HepG2 (cell line): ENCODE results near the gene SSNA1. TPM values are rescaled to one million over a fixed set of nuclear protein-coding genes. Genes with fewer than 3 reads are reported as not detected.

Source experiments
- CENPT ChIP-seq: sonication (generic); formaldehyde crosslinking; IDR thresholded peaks from 2 replicates; pipeline ENCODE4 v1.8.0; 2022; ENCODE audit warnings: low read depth, mild to moderate bottlenecking, moderate library complexity, missing genetic modification reagents
- DR1 ChIP-seq: sonication (generic); formaldehyde crosslinking; IDR thresholded peaks from 2 replicates; pipeline ENCODE4 v1.8.0; 2021; ENCODE audit warnings: mild to moderate bottlenecking, missing genetic modification reagents, inconsistent platforms
- ETS1 ChIP-seq: sonication (generic); formaldehyde crosslinking; IDR thresholded peaks from 2 replicates; pipeline ENCODE4 v1.4.0; 2020; ENCODE audit warnings: missing genetic modification reagents
- NFAT5 ChIP-seq: sonication (generic); formaldehyde crosslinking; IDR thresholded peaks from 2 replicates; pipeline ENCODE4 v1.4.0; 2020; ENCODE audit warnings: missing genetic modification reagents
- PBX2 ChIP-seq: IDR thresholded peaks from 2 replicates; pipeline ENCODE4 v1.6.1; 2016; ENCODE audit warnings: control low read depth
- RFX5 ChIP-seq: IDR thresholded peaks from 2 replicates; pipeline ENCODE4 v1.6.1; 2011; ENCODE audit warnings: low read depth, low read length, improper control_type of control experiment
- SIX4 ChIP-seq: sonication (generic); formaldehyde crosslinking; IDR thresholded peaks from 2 replicates; pipeline ENCODE4 v1.4.0; 2020; ENCODE audit warnings: missing genetic modification reagents
- SMAD3 ChIP-seq: sonication (generic); formaldehyde crosslinking; IDR thresholded peaks from 2 replicates; pipeline ENCODE4 v1.4.0; 2020; ENCODE audit warnings: missing genetic modification reagents
- STAT5B ChIP-seq: sonication (generic); formaldehyde crosslinking; IDR thresholded peaks from 2 replicates; pipeline ENCODE4 v1.4.0; 2020; ENCODE audit warnings: missing genetic modification reagents
- TBX3 ChIP-seq: fragments of 450-650 bp; IDR thresholded peaks from 2 replicates; pipeline ENCODE4 v1.6.1; 2017; ENCODE audit warnings: antibody characterized with exemption, mild to moderate bottlenecking, inconsistent platforms, borderline replicate concordance
- ZNF292 ChIP-seq: sonication (generic); formaldehyde crosslinking; IDR thresholded peaks from 2 replicates; pipeline ENCODE4 v1.8.1; 2022; ENCODE audit warnings: mild to moderate bottlenecking, low read depth, missing genetic modification reagents, borderline replicate concordance
- ZNF619 ChIP-seq: sonication (generic); formaldehyde crosslinking; IDR thresholded peaks from 2 replicates; pipeline ENCODE4 v1.4.0; 2020; ENCODE audit warnings: mild to moderate bottlenecking, missing genetic modification reagents
- polyA plus RNA-seq, 8 experiments: library from polyadenylated mRNA; depleted of rRNA in 3 of 8; stranded (reverse) in 7 of 8; unstranded in 1 of 8; fragments of >200 nt; fragmentation: Illumina TruSeq in 4 of 8; extraction: Trizol in 4 of 8; gene quantifications; 2 replicates each; pipeline versions ENCODE4 v1.2.1 to v1.2.3, GENCODE V29; 2011 to 2016; ENCODE audit warnings: low read depth in 4 of 8, missing spikeins in 1 of 8, mixed read lengths in 1 of 8; ENCODE audit not compliant: insufficient read depth in 1 of 8
- total RNA-seq, 5 experiments: library from RNA; depleted of rRNA; stranded (reverse); fragments of >200 nt; fragmentation: Illumina TruSeq; extraction: Trizol; gene quantifications; 2 replicates each; pipeline ENCODE4 v1.2.3, GENCODE V29; 2016; ENCODE audit warnings: low read depth in 1 of 5
- TF ChIP-seq, protein P1 (sequence below): sonication (generic); formaldehyde crosslinking; IDR thresholded peaks from 2 replicates; pipeline ENCODE4 v1.4.0; 2020; ENCODE audit warnings: mild to moderate bottlenecking, low read depth, missing genetic modification reagents
- TF ChIP-seq, protein P2 (sequence below): sonication (generic); formaldehyde crosslinking; IDR thresholded peaks from 2 replicates; pipeline ENCODE4 v1.4.0; 2020; ENCODE audit warnings: missing genetic modification reagents

Gene SSNA1
- total and polyA plus RNA-seq, 2 of the 13 experiments (the other 11 are each of a cell fraction or from before 2014, with no cell fraction given), result 35.9 to 49.4 TPM

DNA sequence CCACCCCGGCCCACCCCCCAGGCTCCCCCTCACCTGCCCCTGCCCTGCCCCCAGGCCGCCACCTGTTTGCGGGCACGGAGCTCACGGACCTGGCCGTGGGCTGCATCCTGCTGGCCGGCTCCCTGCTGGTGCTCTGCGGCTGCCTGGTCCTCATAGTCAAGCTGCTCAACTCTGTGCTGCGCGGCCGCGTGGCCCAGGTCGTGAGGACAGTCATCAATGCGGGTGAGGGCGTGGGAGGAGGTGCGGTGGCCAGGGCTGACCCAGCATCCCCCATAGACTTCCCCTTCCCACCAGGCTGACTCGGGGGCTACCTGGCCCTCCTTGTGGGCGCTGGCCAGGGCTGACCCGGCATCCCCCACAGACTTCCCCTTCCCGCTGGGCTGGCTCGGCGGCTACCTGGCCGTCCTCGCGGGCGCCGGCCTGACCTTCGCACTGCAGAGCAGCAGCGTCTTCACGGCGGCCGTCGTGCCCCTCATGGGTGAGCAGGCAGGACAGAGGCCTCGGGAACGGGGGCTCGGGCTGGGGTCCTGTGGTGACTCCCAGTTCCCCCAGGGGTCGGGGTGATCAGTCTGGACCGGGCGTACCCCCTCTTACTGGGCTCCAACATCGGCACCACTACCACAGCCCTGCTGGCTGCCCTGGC, 45.7 kb downstream of the SSNA1 start (continued):
- no peak for TF ChIP-seq NFAT5 (CRISPR knock-in tag)
- TF ChIP-seq RFX5, result no peak
- no peak for TF ChIP-seq ZNF619 (CRISPR knock-in tag)
- TF ChIP-seq, protein P1, sequence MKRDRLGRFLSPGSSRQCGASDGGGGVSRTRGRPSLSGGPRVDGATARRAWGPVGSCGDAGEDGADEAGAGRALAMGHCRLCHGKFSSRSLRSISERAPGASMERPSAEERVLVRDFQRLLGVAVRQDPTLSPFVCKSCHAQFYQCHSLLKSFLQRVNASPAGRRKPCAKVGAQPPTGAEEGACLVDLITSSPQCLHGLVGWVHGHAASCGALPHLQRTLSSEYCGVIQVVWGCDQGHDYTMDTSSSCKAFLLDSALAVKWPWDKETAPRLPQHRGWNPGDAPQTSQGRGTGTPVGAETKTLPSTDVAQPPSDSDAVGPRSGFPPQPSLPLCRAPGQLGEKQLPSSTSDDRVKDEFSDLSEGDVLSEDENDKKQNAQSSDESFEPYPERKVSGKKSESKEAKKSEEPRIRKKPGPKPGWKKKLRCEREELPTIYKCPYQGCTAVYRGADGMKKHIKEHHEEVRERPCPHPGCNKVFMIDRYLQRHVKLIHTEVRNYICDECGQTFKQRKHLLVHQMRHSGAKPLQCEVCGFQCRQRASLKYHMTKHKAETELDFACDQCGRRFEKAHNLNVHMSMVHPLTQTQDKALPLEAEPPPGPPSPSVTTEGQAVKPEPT, result no peak
- no peak for TF ChIP-seq ZNF292 (CRISPR knock-in tag)
- TF ChIP-seq CENPT (CRISPR knock-in tag), result no peak
- TF ChIP-seq TBX3, result no peak
- no peak for TF ChIP-seq ETS1
- TF ChIP-seq, protein P2, sequence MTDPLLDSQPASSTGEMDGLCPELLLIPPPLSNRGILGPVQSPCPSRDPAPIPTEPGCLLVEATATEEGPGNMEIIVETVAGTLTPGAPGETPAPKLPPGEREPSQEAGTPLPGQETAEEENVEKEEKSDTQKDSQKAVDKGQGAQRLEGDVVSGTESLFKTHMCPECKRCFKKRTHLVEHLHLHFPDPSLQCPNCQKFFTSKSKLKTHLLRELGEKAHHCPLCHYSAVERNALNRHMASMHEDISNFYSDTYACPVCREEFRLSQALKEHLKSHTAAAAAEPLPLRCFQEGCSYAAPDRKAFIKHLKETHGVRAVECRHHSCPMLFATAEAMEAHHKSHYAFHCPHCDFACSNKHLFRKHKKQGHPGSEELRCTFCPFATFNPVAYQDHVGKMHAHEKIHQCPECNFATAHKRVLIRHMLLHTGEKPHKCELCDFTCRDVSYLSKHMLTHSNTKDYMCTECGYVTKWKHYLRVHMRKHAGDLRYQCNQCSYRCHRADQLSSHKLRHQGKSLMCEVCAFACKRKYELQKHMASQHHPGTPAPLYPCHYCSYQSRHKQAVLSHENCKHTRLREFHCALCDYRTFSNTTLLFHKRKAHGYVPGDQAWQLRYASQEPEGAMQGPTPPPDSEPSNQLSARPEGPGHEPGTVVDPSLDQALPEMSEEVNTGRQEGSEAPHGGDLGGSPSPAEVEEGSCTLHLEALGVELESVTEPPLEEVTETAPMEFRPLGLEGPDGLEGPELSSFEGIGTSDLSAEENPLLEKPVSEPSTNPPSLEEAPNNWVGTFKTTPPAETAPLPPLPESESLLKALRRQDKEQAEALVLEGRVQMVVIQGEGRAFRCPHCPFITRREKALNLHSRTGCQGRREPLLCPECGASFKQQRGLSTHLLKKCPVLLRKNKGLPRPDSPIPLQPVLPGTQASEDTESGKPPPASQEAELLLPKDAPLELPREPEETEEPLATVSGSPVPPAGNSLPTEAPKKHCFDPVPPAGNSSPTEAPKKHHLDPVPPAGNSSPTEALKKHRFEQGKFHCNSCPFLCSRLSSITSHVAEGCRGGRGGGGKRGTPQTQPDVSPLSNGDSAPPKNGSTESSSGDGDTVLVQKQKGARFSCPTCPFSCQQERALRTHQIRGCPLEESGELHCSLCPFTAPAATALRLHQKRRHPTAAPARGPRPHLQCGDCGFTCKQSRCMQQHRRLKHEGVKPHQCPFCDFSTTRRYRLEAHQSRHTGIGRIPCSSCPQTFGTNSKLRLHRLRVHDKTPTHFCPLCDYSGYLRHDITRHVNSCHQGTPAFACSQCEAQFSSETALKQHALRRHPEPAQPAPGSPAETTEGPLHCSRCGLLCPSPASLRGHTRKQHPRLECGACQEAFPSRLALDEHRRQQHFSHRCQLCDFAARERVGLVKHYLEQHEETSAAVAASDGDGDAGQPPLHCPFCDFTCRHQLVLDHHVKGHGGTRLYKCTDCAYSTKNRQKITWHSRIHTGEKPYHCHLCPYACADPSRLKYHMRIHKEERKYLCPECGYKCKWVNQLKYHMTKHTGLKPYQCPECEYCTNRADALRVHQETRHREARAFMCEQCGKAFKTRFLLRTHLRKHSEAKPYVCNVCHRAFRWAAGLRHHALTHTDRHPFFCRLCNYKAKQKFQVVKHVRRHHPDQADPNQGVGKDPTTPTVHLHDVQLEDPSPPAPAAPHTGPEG (CRISPR knock-in tag), result no peak
- TF ChIP-seq SMAD3 (CRISPR knock-in tag), result no peak
- TF ChIP-seq STAT5B, result no peak
- TF ChIP-seq PBX2, result no peak
- TF ChIP-seq DR1 (CRISPR knock-in tag), result no peak
- no peak for TF ChIP-seq SIX4 (CRISPR knock-in tag)
